ENCODE data around the gene RBP4. TPM values are rescaled to one million over a fixed set of nuclear protein-coding genes. Genes with fewer than 3 reads are reported as not detected.

The RBP4 gene
- total and polyA plus RNA-seq, 9 of the 15 experiments (the other 6 are each of a cell fraction or from before 2014, with no cell fraction given): 0.91 TPM; not detected in 8

DNA sequence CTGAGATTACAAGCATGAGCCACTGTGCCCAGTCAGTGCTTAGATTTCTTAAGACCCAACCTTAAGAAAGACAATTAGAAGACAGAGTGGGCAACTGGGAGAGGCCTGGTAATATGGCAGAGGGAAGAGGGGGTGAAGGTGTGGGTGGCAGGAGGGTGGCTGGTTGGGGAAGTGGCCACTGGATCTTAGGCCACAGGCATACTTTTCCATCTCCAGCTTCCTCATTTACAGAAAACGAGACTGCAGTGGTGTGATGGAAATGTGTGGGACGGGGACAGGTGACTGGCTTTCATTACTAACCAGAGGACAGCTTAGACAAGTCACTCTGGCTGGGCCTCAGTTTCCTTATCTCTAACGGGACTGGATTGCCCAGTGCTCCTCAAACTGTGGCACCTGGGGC, 35.6 kb downstream of the RBP4 start (continued):
- TF ChIP-seq, protein P1, sequence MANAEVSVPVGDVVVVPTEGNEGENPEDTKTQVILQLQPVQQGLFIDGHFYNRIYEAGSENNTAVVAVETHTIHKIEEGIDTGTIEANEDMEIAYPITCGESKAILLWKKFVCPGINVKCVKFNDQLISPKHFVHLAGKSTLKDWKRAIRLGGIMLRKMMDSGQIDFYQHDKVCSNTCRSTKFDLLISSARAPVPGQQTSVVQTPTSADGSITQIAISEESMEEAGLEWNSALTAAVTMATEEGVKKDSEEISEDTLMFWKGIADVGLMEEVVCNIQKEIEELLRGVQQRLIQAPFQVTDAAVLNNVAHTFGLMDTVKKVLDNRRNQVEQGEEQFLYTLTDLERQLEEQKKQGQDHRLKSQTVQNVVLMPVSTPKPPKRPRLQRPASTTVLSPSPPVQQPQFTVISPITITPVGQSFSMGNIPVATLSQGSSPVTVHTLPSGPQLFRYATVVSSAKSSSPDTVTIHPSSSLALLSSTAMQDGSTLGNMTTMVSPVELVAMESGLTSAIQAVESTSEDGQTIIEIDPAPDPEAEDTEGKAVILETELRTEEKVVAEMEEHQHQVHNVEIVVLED (CRISPR knock-in tag; IDR thresholded peaks at IDR 0.05): no peak
- TF ChIP-seq GTF2E2 (tag; IDR thresholded peaks at IDR 0.05) (no peak), ZEB2 (IDR thresholded peaks at IDR 0.05) (no peak), ZNF696 (CRISPR knock-in tag; conservative IDR thresholded peaks at IDR 0.05) (no peak)
- TF ChIP-seq, protein P2, sequence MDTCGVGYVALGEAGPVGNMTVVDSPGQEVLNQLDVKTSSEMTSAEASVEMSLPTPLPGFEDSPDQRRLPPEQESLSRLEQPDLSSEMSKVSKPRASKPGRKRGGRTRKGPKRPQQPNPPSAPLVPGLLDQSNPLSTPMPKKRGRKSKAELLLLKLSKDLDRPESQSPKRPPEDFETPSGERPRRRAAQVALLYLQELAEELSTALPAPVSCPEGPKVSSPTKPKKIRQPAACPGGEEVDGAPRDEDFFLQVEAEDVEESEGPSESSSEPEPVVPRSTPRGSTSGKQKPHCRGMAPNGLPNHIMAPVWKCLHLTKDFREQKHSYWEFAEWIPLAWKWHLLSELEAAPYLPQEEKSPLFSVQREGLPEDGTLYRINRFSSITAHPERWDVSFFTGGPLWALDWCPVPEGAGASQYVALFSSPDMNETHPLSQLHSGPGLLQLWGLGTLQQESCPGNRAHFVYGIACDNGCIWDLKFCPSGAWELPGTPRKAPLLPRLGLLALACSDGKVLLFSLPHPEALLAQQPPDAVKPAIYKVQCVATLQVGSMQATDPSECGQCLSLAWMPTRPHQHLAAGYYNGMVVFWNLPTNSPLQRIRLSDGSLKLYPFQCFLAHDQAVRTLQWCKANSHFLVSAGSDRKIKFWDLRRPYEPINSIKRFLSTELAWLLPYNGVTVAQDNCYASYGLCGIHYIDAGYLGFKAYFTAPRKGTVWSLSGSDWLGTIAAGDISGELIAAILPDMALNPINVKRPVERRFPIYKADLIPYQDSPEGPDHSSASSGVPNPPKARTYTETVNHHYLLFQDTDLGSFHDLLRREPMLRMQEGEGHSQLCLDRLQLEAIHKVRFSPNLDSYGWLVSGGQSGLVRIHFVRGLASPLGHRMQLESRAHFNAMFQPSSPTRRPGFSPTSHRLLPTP (IDR thresholded peaks at IDR 0.05; ENCODE audit: borderline replicate concordance, extremely low read depth, insufficient read length): no peak

DNA sequence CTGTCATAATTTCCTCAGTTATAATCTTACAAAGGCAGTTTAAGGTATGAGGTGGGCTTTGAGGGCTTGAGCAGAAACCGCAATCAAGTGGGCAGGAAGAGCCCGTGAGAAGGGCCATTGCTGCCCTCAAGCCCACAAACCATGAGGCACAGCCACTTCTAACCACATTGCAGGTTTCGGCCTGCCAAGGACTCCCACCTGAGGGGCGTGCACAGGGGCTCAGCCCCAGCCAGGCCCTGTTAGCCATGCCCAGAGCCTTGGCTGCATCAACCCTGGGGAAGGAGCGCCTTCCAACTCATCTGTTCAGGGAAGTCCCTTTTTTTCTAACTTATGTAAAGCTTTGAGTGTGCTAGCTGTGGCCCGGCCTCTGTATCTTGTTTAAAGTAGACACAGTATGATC, 40.5 kb downstream of the RBP4 start:
- Histone ChIP-seq H2AFZ (ENCODE audit: low read depth, low read length) (no peak overlapping the region), H3K36me3 (ENCODE audit: control insufficient read depth, insufficient read depth, low read length) (no peaks in the 10 kb centered on the region), H3K4me1 (replicated peaks in 1 of 2; ENCODE audit: control insufficient read depth in 2 of 2, insufficient read depth in 2 of 2, low read length in 2 of 2) (no peaks in the 10 kb centered on the region; a peak in 1 of 5 replicates), H3K4me2 (ENCODE audit: insufficient read depth, low read length) (no peak overlapping the region), H3K9me3 (replicated peaks; ENCODE audit: control insufficient read depth, insufficient read depth, low read depth, low read length) (no peaks in the 10 kb centered on the region), H3K27me3 (ENCODE audit: control insufficient read depth in 2 of 2, insufficient read depth in 2 of 2, low read length in 2 of 2) (peaks cover 2 to 27% of the 10 kb centered on the region in 2 experiments; a peak in 4 of 5 replicates), H3K9ac (ENCODE audit: insufficient read depth in 1 of 2, low read depth in 2 of 2, low read length in 2 of 2) (no peak overlapping the region), H4K20me1 (replicated peaks; ENCODE audit: control insufficient read depth, insufficient read depth, low read length) (no peaks in the 10 kb centered on the region), H3K27ac (ENCODE audit: extremely low read depth, low read depth, low read length) (no peak overlapping the region), H3K79me2 (ENCODE audit: control insufficient read depth, insufficient read depth, low read length) (no peaks in the 10 kb centered on the region), H3K9me1 (ENCODE audit: control insufficient read depth, insufficient read depth, low read length) (no peaks in the 10 kb centered on the region), H3K4me3 (no peak overlapping the region)
- no peak for ATAC-seq
- ChIA-PET CTCF (ENCODE audit: low intra/inter-chr PET ratio) (no interaction called here), POLR2A (interaction anchor here (0.6 kb wide), 1 partner anchor 66 kb away, joined by 4 read pairs; no protein-coding TSS in a partner anchor)
- FAIRE-seq: no peak
- BruUV-seq (replicated peaks): no TSS peak
- in situ Hi-C loops (cut with MboI): no loop called here
- no peak for DNase-seq (ENCODE audit: extremely low read depth in 1 of 4, low spot score in 3 of 4)
- intact Hi-C loops (cut with micrococcal nuclease): no loop called here
- WGBS (ENCODE audit: insufficient coverage, low coverage, missing lambda C conversion rate): 11% methylated on average over 3 of the region's 6 CpGs
- TF ChIP-seq FOS (IDR thresholded peaks at IDR 0.05; ENCODE audit: extremely low read depth, insufficient read length): no peak
- TF ChIP-seq CREB1 (IDR thresholded peaks at IDR 0.05): no peak
- TF ChIP-seq CREB1 (CRISPR knock-in tag; IDR thresholded peaks at IDR 0.05): no peak
- TF ChIP-seq ZNF311 (CRISPR knock-in tag; IDR thresholded peaks at IDR 0.05): no peak
- TF ChIP-seq RAD51 (IDR thresholded peaks at IDR 0.05; ENCODE audit: borderline replicate concordance, low read depth): no peak
